Globus pallidus (tissue), 1 donor: Measurements from ENCODE around the gene KLHL15.
"Not testable (repeated sequence)": the region's sequence is repeated elsewhere in the genome, so short reads cannot be mapped to it uniquely, and the experiment has no call there.

Experiments used
- DNase-seq: peaks from one replicate; pipeline ENCODE4 v3.0.0-alpha.2; 2015; ENCODE audit warnings: low spot score

The KLHL15 gene, protein sequence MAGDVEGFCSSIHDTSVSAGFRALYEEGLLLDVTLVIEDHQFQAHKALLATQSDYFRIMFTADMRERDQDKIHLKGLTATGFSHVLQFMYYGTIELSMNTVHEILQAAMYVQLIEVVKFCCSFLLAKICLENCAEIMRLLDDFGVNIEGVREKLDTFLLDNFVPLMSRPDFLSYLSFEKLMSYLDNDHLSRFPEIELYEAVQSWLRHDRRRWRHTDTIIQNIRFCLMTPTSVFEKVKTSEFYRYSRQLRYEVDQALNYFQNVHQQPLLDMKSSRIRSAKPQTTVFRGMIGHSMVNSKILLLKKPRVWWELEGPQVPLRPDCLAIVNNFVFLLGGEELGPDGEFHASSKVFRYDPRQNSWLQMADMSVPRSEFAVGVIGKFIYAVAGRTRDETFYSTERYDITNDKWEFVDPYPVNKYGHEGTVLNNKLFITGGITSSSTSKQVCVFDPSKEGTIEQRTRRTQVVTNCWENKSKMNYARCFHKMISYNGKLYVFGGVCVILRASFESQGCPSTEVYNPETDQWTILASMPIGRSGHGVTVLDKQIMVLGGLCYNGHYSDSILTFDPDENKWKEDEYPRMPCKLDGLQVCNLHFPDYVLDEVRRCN

DNA sequence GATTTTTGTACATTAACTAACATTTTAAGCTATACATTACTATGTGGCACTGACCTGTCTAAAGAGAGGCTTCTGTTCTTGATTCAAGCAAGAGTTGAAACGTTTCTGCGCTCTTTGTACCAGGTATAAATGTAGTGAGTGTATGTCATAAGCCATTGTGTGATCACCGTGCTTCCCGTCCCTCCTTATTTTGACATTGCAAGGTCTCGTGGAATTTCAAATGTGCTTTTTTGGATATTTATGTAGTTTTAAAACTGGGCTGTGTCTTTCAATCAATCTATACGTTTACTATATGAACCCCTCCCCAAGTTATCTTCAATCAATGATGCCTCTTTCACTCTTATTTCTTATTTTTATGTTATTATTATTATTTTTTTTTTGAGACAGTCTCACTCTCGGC, at the start of gene KLHL15:
KLHL15 (minus strand) TSS at position 101 of the 400 bp plus-strand sequence. CDS start 20,493 bp downstream, outside the sequence.
- DNase-seq: no peak

DNA sequence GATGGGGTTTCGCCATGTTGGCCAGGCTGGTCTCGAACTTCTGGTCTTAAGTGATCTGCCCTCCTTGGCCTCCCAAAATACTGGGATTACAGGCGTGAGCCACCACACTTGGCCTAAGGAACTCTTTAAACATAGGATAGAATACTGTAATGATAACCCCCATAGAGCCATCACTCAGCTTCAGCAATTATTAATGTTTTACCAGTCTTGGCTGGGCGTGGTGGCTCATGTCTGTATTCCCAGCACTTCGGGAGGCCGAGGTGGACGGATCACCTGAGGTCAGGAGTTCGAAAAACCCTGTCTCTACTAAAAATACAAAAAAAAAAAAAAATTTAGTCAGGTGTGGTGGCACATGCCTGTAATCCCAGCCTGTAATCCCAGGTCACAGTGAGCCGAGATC, 42.9 kb upstream of the KLHL15 start:
- no peak for DNase-seq

DNA sequence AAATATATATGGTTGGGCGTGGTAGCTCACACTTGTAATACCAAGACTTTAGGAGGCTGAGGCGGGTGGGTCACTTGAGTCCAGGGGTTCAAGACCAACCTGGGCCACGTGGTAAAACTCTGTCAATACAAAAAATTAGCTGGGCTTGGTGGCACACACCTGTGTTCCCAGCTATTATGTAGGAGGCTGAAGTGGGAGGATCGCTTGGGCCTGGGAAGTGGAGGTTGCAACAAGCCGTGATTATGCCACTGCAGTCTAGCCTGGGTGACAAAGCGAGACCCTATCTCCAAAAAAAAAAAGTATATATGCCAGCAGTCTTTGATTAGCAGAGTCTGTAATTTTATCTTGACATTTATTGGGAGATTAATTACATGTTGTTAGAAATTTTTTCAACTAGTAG, 36.5 kb upstream of the KLHL15 start:
- no peak for DNase-seq

DNA sequence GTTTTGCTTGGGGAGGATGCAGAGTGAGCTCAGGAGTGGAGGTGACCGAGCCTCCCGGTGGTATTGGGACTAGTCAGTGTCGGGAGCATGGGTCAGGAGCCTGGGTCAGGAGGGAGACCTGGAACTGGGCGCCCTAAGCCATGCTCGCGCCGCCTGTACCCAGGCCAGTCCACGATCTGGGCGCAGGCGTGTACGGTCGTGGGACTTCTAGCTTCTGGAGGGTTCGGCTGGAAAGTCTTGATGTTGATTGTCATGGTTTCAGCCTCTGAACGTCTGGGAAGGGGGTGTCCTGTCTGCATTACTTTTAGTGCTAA, 28.0 kb upstream of the KLHL15 start:
- no peak for DNase-seq

DNA sequence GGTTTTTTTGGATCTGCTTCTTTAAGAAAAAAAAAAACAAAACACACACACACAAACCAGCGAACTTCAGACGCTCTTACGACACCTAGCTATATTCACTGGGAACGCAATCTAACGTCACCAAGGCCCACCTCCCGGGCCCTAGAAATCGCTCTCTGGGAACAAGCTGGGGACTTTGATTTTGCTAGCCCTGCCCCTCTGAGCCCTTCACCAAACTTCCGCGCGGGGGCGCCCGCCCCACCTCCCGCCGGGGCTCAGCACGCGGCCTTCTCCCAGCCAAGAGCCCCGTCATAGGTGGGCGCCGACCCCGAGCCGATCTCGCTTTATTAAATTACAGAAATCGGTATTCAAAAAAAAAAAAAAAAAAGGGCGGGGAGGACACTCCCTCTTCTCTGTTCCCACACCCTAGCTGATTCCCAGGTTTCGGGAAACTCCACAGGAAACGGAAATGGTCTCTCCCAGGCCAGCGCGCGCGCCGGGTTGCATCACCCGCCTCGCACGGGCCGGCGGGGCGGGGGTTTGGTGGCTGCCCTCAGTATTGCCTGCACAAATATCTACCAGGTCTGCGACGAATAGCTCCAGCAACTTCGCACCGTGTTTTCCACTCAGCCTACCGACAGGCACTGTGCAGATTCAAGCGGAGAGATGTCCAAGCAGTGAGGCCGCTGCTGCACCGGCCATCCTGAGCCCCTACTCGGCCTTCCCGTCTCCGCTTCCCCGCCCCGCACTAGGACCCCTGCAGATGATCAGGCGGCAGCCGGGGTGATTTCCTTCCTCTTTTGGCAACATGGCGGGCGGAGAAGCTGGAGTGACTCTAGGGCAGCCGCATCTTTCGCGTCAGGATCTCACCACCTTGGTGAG, 27.4 kb upstream of the KLHL15 start, which contains the start of gene EIF2S3:
EIF2S3 (plus strand) TSS at position 775 of the 861 bp plus-strand sequence; CDS start at position 788, 13 bp downstream.
- peak; percentile 93 for DNase-seq

DNA sequence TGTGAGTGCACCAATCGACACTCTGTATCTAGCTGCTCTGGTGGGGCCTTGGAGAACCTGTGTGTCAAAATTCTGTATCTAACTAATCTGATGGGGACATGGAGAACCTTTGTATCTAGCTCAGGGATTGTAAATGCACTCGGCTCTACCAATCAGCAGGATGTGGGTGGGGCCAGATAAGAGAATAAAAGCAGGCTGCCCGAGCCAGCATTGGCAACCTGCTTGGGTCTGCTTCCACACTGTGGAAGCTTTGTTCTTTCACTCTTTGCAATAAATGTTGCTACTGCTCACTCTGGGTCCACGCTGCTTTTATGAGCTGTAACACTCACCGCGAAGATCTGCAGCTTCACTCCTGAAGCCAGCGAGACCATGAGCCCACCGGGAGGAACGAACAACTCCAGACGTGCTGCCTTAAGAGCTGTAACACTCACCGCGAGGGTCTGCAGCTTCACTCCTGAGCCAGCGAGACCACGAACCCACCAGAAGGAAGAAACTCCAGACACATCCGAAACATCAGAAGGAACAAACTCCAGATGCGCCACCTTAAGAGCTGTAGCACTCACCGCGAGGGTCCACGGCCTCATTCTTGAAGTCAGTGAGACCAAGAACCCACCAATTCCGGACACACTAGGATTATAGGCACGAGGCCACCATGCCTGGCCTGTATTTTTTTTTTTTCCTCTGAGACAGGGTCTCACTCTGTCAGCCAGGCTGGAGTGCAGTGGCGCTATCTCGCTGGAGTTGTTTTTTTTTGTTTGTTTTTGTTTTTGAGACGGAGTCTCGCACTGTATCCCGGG, 23.7 kb upstream of the KLHL15 start:
- not testable (repeated sequence) for DNase-seq

DNA sequence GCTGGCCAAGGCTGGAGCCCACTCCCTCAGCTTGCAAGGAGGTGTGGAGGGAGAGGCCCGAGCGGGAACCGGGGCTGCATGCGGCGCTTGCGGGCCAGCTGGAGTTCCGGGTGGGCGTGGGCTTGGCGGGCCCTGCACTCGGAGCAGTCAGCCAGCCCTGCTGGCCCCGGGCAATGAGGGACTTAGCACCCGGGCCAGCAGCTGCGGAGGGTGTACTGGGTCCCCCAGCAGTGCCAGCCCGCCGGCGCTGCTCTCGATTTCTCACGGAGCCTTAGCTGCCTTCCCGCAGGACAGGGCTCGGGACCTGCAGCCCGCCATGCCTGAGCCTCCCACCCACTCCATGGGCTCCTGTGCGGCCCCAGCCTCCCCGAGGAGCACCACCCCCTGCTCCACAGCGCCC, 22.7 kb upstream of the KLHL15 start:
- DNase-seq: not testable (repeated sequence)

DNA sequence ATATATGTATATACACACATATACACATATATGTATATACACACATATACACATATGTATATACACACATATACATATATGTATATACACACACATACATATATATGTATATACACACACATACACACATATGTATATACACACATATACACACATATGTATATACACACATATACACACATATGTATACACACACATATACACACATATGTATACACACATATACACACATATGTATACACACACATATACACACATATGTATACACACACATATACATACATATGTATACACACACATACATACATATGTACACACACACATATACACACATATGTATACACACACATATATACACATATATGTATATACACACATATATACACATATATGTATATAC, 19.1 kb upstream of the KLHL15 start:
- DNase-seq: not testable (repeated sequence)

DNA sequence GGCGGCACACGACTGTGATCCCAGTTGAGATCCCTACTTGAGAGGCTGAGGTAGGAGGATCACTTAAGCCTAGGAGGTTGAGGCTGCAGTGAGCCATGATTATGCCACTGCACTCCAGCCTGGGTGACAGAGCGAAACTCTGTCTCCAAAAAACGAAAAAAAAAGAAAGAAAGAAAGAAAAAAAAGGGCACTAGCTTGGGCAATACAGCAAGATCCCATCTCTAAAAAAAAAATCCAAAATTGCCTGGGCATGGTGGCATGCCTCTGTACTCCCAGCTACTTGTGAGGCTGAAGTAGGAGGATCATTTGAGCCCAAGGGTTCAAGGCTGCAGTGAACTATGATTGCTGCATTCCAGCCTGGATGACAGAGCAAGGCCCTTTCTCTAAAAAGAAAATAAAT, 10.7 kb upstream of the KLHL15 start:
- DNase-seq: no peak

DNA sequence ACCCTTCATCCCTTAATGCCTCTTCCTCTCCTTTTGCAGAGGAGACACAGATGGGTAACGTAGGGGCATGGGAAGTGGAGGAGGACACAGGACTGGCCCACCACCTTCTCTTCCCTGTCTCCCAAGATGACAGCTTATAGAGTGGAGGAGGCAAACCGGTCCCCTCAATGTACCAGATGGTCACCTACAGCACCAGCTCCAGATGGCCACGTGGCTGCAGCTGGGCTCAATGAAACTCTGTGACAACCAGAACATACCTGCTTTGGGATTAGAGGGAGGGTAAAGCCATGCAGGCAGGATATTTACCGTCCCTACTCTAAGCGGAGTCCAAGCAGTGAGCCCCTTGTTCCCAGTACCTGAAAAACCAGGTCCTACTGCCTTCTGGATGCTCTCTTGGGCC, 7.5 kb upstream of the KLHL15 start:
- DNase-seq: no peak

DNA sequence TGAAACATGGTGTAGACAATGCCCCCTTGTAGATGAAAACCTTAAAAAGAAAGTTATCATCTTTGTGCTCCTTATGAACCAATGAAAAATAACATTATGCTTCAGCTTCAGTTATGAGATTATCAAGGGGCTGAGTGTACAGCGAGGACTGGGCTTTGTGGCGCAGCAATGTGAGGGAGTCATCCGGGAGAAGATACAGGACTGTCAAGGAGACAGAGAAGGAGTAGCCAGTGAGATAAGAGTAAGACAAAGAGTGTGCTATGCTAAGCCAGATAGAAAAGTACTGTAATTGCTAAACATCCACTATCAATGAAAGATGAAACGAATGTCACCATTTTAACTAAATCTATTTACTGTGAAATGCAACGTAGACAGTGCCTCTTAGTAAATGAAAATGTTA, 3.6 kb upstream of the KLHL15 start:
- no peak for DNase-seq

DNA sequence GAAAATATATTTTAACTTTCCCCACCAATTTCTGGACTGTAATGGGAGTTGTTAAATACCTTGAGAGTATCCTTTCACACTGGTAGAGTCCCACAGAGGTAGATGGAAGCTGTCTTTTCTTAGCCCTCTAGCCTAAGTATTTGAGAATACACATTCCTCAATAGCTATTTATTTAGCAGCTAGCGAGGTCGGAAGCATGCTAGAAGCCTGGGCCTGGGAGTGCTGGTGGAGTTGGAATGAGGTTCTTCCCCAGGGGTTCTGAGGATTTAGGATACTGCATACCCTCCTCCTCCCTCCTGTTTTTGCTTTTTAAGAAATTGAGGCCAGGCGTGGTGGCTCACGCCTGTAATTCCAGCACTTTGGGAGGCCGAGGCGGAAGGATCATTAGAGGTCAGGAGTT, 999 bp upstream of the KLHL15 start:
- DNase-seq: no peak

DNA sequence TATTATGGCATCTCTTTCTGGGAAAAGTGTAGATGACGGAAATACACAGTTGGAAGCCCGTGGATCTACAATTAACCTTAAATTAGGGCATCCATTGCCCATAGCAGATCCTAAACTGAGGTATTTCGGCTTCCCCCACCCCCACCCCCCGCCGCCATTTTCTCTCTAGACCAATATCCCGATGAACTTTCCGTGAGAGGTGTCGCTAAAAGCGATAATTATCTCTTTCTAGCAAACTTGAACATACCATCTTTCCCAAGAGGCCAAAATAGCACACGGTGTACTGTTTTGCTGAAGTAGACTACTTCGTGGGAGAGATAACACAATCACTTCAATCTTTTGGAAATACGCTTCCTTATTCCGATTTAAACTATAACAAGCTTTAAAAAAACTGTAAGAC, 554 bp downstream of the KLHL15 start:
- DNase-seq: peak; percentile 8

DNA sequence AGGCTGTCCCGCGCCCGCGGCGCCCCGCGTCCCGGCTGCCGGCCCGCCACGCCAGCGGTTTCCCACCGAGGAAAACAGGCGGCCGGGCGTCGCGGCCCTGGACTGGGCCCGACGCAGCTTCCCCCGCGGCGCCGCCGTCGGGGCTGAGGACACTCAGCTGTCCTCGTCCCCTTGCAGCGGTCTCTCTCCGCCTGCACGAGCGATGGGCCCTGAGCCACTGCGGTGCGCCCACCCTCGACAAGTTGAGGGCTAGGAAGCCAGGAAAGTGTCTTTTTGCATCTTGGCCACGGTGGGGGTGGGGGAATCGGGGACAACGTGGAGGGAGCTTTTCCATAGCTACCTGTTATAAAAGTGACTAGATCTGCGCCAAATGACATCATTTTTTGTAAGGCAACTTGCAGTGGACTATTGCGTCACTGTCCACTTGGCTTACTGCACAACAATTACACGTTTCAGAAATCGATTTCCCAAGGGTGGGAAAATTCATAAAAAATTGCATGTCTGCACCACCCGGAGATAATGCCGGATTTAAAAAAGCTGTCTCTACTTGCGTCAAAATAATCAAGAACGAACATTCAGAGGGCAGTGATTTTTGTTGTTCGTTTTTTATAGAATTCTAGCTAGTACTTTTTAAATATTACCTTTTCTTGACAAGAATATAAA, 1.1 kb downstream of the KLHL15 start:
- DNase-seq: peak; percentile 38

DNA sequence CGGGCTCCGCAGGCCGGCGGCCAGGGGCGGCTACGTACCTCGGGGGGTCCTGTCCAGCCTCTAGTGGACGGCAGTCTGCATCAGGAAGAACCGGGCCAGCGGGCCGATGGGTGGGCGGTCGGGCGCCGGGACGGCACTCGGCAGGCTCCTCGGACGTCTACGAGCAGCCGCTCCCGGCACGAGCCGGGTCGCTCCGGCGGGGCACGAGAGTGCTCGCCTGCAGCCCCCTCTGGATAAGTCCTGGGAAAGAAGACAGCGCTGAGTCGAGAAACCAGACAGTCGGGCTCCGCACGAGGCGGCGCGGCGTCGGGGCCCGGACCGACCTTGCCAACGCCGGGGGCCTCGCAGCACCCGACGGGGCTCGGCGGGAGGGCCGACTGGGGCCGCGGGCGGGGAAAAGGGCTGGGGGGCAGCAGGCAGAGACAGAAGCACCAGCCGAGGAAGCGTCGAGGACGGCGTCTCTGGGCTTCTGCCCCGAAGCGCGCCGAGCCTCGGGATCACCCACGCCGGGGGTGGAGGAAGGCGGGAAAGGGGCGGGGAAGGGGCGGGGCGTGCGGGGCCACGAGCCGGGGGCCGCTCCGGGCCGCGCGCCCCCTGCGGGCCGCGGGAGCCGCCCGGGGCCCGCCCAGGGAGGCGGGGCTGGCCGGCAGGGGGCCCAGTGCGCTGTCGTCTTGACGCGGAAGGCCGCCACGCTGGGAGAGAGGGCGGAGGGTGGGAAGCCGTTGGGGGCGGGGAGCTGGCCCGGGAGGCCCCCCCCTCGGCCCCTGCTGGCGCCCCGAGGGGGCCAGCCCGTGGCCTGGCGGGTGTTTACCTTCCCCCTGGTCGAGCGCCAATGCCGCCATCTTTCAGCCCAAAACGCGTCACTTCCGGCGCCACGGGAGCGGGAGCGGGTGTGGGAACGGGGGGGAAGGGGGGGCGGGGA, 1.9 kb downstream of the KLHL15 start:
- DNase-seq: peak; percentile 84

DNA sequence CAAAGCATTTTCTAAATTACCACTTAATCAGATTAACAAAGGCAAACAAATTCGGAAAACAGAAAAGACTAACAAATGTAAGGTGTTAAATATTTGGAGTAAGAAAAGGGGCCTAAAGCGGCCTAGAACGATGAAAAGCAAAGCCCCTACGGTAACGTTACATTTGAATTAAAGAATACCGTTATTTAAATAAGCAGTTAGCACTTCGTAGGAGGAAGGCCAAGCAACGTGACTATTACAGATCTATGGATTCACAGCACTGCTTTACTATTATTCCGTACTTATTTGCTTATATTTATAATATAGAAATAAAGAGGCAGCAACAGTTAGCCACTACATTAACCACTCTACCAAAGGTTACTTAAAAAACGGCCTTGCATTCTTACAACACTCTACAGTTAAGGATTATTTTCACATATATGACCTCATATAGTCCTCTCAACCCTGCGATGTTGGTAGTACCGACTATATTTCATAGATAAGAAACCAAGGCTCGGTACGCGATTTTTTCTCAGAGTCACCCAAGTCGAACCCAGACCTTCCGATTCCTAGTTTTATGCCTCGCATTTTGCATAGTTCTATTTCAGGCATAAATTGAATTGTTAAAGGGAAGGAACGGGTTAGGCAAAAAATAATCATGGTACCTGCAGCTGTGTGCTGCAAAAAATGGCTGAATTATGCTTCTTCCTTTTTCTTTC, 2.9 kb downstream of the KLHL15 start:
- peak; percentile 7 for DNase-seq

DNA sequence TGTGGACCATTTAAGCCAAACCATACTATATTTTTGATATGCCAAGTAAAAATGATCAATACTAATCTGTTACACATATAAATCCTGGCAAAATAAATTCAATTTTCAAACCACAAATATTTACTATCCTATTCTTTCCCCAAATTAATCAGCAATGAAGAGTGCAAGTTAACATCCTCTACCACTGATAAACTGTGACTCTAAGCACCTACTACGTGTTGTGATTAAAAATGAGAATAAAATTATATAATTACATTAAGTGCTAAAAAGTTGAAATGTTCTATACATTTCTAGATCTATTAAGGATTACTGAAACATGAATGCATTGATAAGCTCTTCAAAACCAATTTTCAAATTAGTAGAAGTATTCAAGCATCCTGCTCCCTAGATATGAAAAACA, 3.4 kb downstream of the KLHL15 start:
- DNase-seq: no peak

DNA sequence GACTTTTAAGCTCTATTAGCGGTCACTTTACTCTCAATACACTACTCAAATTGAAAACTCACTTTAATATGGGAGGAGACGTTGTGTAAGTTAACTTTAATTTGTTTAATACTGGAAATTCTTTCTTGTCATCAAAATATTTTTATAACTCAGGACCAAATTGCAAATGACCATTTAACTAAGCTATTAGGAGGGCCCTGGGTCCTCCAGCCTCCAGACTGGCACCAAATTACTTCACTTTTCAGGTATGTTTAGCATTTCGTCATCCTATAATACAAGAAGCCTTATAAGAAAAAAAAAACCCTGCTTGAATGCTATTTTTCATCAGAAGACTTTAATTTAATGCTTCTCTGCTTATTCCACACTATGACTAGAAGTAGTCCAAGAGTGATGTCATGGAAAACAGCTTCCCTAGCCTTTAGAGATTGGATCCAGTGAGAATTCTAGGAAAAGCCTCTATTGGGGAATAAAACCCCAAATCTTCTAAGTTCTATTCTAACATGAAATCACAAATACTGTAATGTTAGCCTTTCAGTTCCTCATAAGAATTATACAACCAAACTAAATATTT, 6.6 kb downstream of the KLHL15 start:
- no peak for DNase-seq

DNA sequence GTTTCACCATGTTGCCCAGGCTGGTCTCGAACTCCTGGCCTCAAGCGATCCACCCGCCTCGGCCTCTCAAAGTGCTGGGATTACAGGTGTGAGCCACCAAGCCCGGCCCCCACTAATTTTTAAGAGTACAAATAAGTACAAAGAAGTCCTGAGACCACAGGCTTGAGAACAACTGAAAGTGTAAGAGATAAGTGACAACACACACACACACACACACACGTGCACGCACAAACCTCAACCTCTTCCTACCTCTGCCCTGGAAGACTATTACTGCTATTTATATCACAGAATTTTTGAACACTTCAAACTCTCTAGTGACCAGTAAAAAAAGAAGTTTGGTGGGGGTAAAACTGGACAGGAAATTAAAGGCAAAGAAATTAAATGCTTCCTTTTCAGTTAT, 7.5 kb downstream of the KLHL15 start:
- no peak for DNase-seq
